ENCODE measurements around the gene LMCD1. TPM values are rescaled to one million over a fixed set of nuclear protein-coding genes. Genes with fewer than 3 reads are reported as not detected.

The LMCD1 gene
- total and polyA plus RNA-seq, 2 experiments from 2014 or later, result 22.9 to 27.7 TPM

GRCh38 chr3:8500319-8500988, 1.2 kb upstream of the LMCD1 start:
- no peak overlapping the region for H3K4me3 ChIP-seq
- peak; percentile 19 to 71 for DNase-seq (ENCODE audit: low read depth in 1 of 2, low spot score in 1 of 2)
- no peaks in the 10 kb centered on the region for H3K36me3 ChIP-seq
- H3K27me3 ChIP-seq, result no peaks in the 10 kb centered on the region
- peaks cover 15% of the 10 kb centered on the region for H3K4me1 ChIP-seq (ENCODE audit: low read depth)
- no peaks in the 10 kb centered on the region for H3K9me3 ChIP-seq (ENCODE audit: low read depth)
- H3K27ac ChIP-seq, result peak overlapping the region; percentile 98
- TF ChIP-seq CTCF (IDR thresholded peaks at IDR 0.05; ENCODE audit: low read depth, low read length), result no peak

- TF ChIP-seq CTCF (IDR thresholded peaks at IDR 0.05; ENCODE audit: low read depth, low read length), result no peak
- DNase-seq (ENCODE audit: low read depth in 1 of 2, low spot score in 1 of 2), result no peak
- Histone ChIP-seq H3K4me3 (peak overlapping the region; percentile 17), H3K36me3 (no peaks in the 10 kb centered on the region), H3K4me1 (ENCODE audit: low read depth) (peaks cover 16% of the 10 kb centered on the region), H3K27ac (peak overlapping the region; percentile 98), H3K9me3 (ENCODE audit: low read depth) (no peaks in the 10 kb centered on the region), H3K27me3 (no peaks in the 10 kb centered on the region)
Observed at GRCh38 chr3:8500989-8501370, 643 bp upstream of the LMCD1 start.

GRCh38 chr3:8503461-8503860, 1.8 kb downstream of the LMCD1 start:
- peak overlapping the region; percentile 61 for H3K27ac ChIP-seq

GRCh38 chr3:8503871-8504610, 2.4 kb downstream of the LMCD1 start:
- TF ChIP-seq CTCF (IDR thresholded peaks at IDR 0.05; ENCODE audit: low read depth, low read length), result no peak
- Histone ChIP-seq H3K4me3 (no peak overlapping the region), H3K27ac (peak overlapping the region; percentile 3), H3K9me3 (ENCODE audit: low read depth) (no peaks in the 10 kb centered on the region), H3K36me3 (no peaks in the 10 kb centered on the region), H3K4me1 (ENCODE audit: low read depth) (peaks cover 26% of the 10 kb centered on the region), H3K27me3 (no peaks in the 10 kb centered on the region)
- DNase-seq (ENCODE audit: low read depth in 1 of 2, low spot score in 1 of 2), result peak in 1 of 2 donors; percentile 57

More at GRCh38 chr3:8503461-8503860, 1.8 kb downstream of the LMCD1 start:
- Histone ChIP-seq H3K36me3 (no peaks in the 10 kb centered on the region), H3K4me1 (ENCODE audit: low read depth) (peaks cover 26% of the 10 kb centered on the region), H3K27me3 (no peaks in the 10 kb centered on the region), H3K4me3 (no peak overlapping the region), H3K9me3 (ENCODE audit: low read depth) (no peaks in the 10 kb centered on the region)
- no peak for TF ChIP-seq CTCF (IDR thresholded peaks at IDR 0.05; ENCODE audit: low read depth, low read length)
- no peak for DNase-seq (ENCODE audit: low read depth in 1 of 2, low spot score in 1 of 2)

- DNase-seq (ENCODE audit: low read depth in 1 of 2, low spot score in 1 of 2), result no peak
- Histone ChIP-seq H3K9me3 (ENCODE audit: low read depth) (no peaks in the 10 kb centered on the region), H3K27ac (no peak overlapping the region), H3K4me1 (ENCODE audit: low read depth) (peaks cover 26% of the 10 kb centered on the region), H3K36me3 (no peaks in the 10 kb centered on the region), H3K27me3 (no peaks in the 10 kb centered on the region), H3K4me3 (no peak overlapping the region)
- TF ChIP-seq CTCF (IDR thresholded peaks at IDR 0.05; ENCODE audit: low read depth, low read length), result no peak
Observed at GRCh38 chr3:8504611-8504973, 3.0 kb downstream of the LMCD1 start.

Data from cardiac muscle cell (in vitro differentiated cells and primary cell).